ENCODE data around the gene PLEKHH1. TPM values are rescaled to one million over a fixed set of nuclear protein-coding genes. Genes with fewer than 3 reads are reported as not detected.

The PLEKHH1 gene
- total RNA-seq, 1 experiment from 2014 or later: 35.3 TPM

- no peak overlapping the region for H3K23ac ChIP-seq (ENCODE audit: insufficient read length, low read depth, low read length)
- H3K23me2 ChIP-seq (ENCODE audit: insufficient read length, low read depth, low read length, poor library complexity, severe bottlenecking): no peaks in the 10 kb centered on the region
- no peak overlapping the region for H2BK12ac ChIP-seq (ENCODE audit: insufficient read length, low read depth, low read length)
- peaks cover 43% of the 10 kb centered on the region for H3K27me3 ChIP-seq (ENCODE audit: insufficient read depth, low read length)
- TF ChIP-seq CTCF (conservative IDR thresholded peaks at IDR 0.05): no peak
- no peak overlapping the region for H3K18ac ChIP-seq (ENCODE audit: insufficient read length, low read depth, low read length)
- H4K20me1 ChIP-seq (ENCODE audit: control insufficient read depth, insufficient read depth, insufficient read length): no peaks in the 10 kb centered on the region
- H3K4me2 ChIP-seq (ENCODE audit: insufficient read depth, insufficient read length, low read length): no peak overlapping the region
- H3K4me1 Mint-ChIP-seq: peaks cover 15 to 27% of the 10 kb centered on the region in 2 experiments
- H3K9ac ChIP-seq (ENCODE audit: extremely low read depth, insufficient read length, low read length): no peak overlapping the region
- H3K36me3 Mint-ChIP-seq (ENCODE audit: insufficient read depth in 1 of 3, low read depth in 3 of 3): no peaks in the 10 kb centered on the region
- H3K4me3 Mint-ChIP-seq: no peak overlapping the region
- H4K91ac ChIP-seq (ENCODE audit: insufficient read length, low read depth, low read length): no peak overlapping the region
- no peak overlapping the region for H2BK120ac ChIP-seq (ENCODE audit: low read depth, low read length, poor library complexity, severe bottlenecking)
- H2BK5ac ChIP-seq (ENCODE audit: insufficient read length, low read length): no peak overlapping the region
- no CpG with 5 or more reads among the region's 10 CpGs for WGBS (ENCODE audit: extremely low coverage, insufficient read length, low lambda C conversion rate)
- H2BK20ac ChIP-seq (ENCODE audit: low read depth, low read length, poor library complexity, severe bottlenecking): no peak overlapping the region
- no peak overlapping the region for H4K5ac ChIP-seq (ENCODE audit: insufficient read length, low read depth, low read length)
- no peaks in the 10 kb centered on the region; a peak in 1 of 5 replicates for H3K9me3 Mint-ChIP-seq
- DNase-seq: no peak
- no peak overlapping the region for H4K8ac ChIP-seq (replicated peaks; ENCODE audit: insufficient read length, low read depth, low read length)
- H3K27ac ChIP-seq (ENCODE audit: insufficient read length, low read depth, low read length): no peak overlapping the region
- H3K14ac ChIP-seq (ENCODE audit: insufficient read depth, low read length): no peak overlapping the region
- no peak overlapping the region for H2BK15ac ChIP-seq (ENCODE audit: low read depth, low read length)
- H3K79me2 ChIP-seq (ENCODE audit: insufficient read depth, low read length): no peaks in the 10 kb centered on the region
- no peak overlapping the region for H3T11ph ChIP-seq (ENCODE audit: low read length)
- no peaks in the 10 kb centered on the region for H3K79me1 ChIP-seq (ENCODE audit: insufficient read depth, low read depth, low read length, poor library complexity, severe bottlenecking)
- H2AFZ ChIP-seq (ENCODE audit: low read length): no peak overlapping the region
- no peaks in the 10 kb centered on the region; the same call in 1 of the 2 replicates for H3K4me1 ChIP-seq (ENCODE audit: insufficient read depth, low read length)
- H2AK5ac ChIP-seq (ENCODE audit: insufficient read length, low read length): no peak overlapping the region
- H3K4ac ChIP-seq (ENCODE audit: low read depth, low read length): no peak overlapping the region
- no peak overlapping the region for H3K56ac ChIP-seq (ENCODE audit: insufficient read length, low read depth, low read length)
- peaks cover 98% of the 10 kb centered on the region for H3K27me3 Mint-ChIP-seq (ENCODE audit: low read depth)
- H3K9me3 ChIP-seq (ENCODE audit: control insufficient read depth, low read depth, low read length): no peaks in the 10 kb centered on the region
- no peak overlapping the region; a peak in 1 of 7 replicates for H3K27ac Mint-ChIP-seq
Observed at GRCh38 chr14:67609642-67610310, 76.7 kb downstream of the PLEKHH1 start.

Data from H9 (cell line).